ENCODE measurements around the gene CADPS.

The CADPS gene

GRCh38 chr3:62548528-62549205 lies 326.5 kb downstream of the CADPS start:
- DNase-seq, result no peak

- no peak for DNase-seq
Measured at GRCh38 chr3:62546266-62546665, 328.9 kb downstream of the CADPS start.

GRCh38 chr3:62542185-62542584 lies 333.0 kb downstream of the CADPS start:
- DNase-seq, result no peak

GRCh38 chr3:62539762-62540161 lies 335.5 kb downstream of the CADPS start:
- DNase-seq, result no peak

GRCh38 chr3:62538691-62539356 lies 336.4 kb downstream of the CADPS start:
- no peak for DNase-seq

GRCh38 chr3:62534326-62534725 lies 340.9 kb downstream of the CADPS start:
- no peak for DNase-seq

- no peak for DNase-seq
Measured at GRCh38 chr3:62532796-62533195, 342.4 kb downstream of the CADPS start.

GRCh38 chr3:62531981-62532380 lies 343.2 kb downstream of the CADPS start:
- no peak for DNase-seq

GRCh38 chr3:62531493-62531892 lies 343.7 kb downstream of the CADPS start:
- no peak for DNase-seq

- DNase-seq, result no peak
Measured at GRCh38 chr3:62529230-62529629, 346.0 kb downstream of the CADPS start.

GRCh38 chr3:62527474-62527873 lies 347.7 kb downstream of the CADPS start:
- no peak for DNase-seq

GRCh38 chr3:62525281-62525680 lies 349.9 kb downstream of the CADPS start:
- DNase-seq, result no peak

GRCh38 chr3:62523672-62524071 lies 351.5 kb downstream of the CADPS start:
- no peak for DNase-seq

- no peak for DNase-seq
Measured at GRCh38 chr3:62521464-62522105, 353.6 kb downstream of the CADPS start.

- DNase-seq, result no peak
Measured at GRCh38 chr3:62503516-62503915, 371.7 kb downstream of the CADPS start.

- no peak for DNase-seq
Measured at GRCh38 chr3:62502315-62503300, 372.6 kb downstream of the CADPS start.

- DNase-seq, result no peak
Measured at GRCh38 chr3:62501289-62501668, 373.9 kb downstream of the CADPS start.

- no peak for DNase-seq
Measured at GRCh38 chr3:62500556-62501288, 374.5 kb downstream of the CADPS start.

GRCh38 chr3:62497156-62497555 lies 378.1 kb downstream of the CADPS start:
- DNase-seq, result no peak

GRCh38 chr3:62496503-62496902 lies 378.7 kb downstream of the CADPS start:
- no peak for DNase-seq

GRCh38 chr3:62493109-62493801 lies 382.0 kb downstream of the CADPS start:
- no peak for DNase-seq

GRCh38 chr3:62482961-62483360 lies 392.3 kb downstream of the CADPS start:
- DNase-seq, result no peak

Measured in NCI-H1092 treated with DMSO at 0.1 percent for 48 hours (cell line).